Suppressor macrophage (primary cell): ENCODE results near the gene GNA14.
A peak's percentile ranks its signal among the peaks of the same experiment; 100 is the strongest.
"Not testable (repeated sequence)": the region's sequence is repeated elsewhere in the genome, so short reads cannot be mapped to it uniquely, and the experiment has no call there.

ENCODE experiments used
- DNase-seq, 4 experiments: peaks; one replicate each; pipeline ENCODE4 v3.0.0-alpha.2; 2020 to 2022
- total RNA-seq, 17 experiments: gene quantifications; one replicate each; lab custom pipeline; 2026; ENCODE audit warnings: mixed read lengths in 6 of 17, inconsistent platforms in 3 of 17; lab: John Stamatoyannopoulos, UW

The GNA14 gene
- 0 to 1.5 (median 0) reads per million in 17 experiments for total RNA-seq

GRCh38 chr9:77648234-77649108 lies at the start of gene GNA14:
TSS of gene GNA14 (minus strand) at chr9:77648322. CDS start at chr9:77647793, 529 bp downstream.
- peak; percentile 4 to 39 (median 24) for DNase-seq

GRCh38 chr9:77697238-77697984 lies 49.3 kb upstream of the GNA14 start:
- DNase-seq, result no peak

GRCh38 chr9:77690723-77691122 lies 42.6 kb upstream of the GNA14 start:
- not testable (repeated sequence) for DNase-seq

GRCh38 chr9:77690119-77690518 lies 42.0 kb upstream of the GNA14 start:
- peak in 2 of 4 experiments; percentile 11 to 22 for DNase-seq

- not testable (repeated sequence) for DNase-seq
Observed at GRCh38 chr9:77687737-77688136, 39.6 kb upstream of the GNA14 start.

- DNase-seq, result peak in 3 of 4 experiments; percentile 9 to 26 (median 23)
Observed at GRCh38 chr9:77680581-77680980, 32.5 kb upstream of the GNA14 start.

GRCh38 chr9:77679661-77680368 lies 31.7 kb upstream of the GNA14 start:
- no peak for DNase-seq

GRCh38 chr9:77679088-77679487 lies 31.0 kb upstream of the GNA14 start:
- DNase-seq, result peak; percentile 63 to 85 (median 72)

- DNase-seq, result no peak
Observed at GRCh38 chr9:77677957-77678535, 29.9 kb upstream of the GNA14 start.

GRCh38 chr9:77677397-77677796 lies 29.3 kb upstream of the GNA14 start:
- no peak for DNase-seq

- DNase-seq, result peak in 1 of 4 experiments; percentile 23
Observed at GRCh38 chr9:77673941-77674791, 26.0 kb upstream of the GNA14 start.

- DNase-seq, result no peak
Observed at GRCh38 chr9:77672183-77672582, 24.1 kb upstream of the GNA14 start.

GRCh38 chr9:77667151-77667550 lies 19.0 kb upstream of the GNA14 start:
- DNase-seq, result no peak

GRCh38 chr9:77663754-77664153 lies 15.6 kb upstream of the GNA14 start:
- no peak for DNase-seq

GRCh38 chr9:77661566-77662085 lies 13.5 kb upstream of the GNA14 start:
- DNase-seq, result no peak

GRCh38 chr9:77659926-77660325 lies 11.8 kb upstream of the GNA14 start:
- no peak for DNase-seq

GRCh38 chr9:77651203-77651602 lies 3.1 kb upstream of the GNA14 start:
- no peak for DNase-seq

- peak; percentile 5 to 54 (median 38) for DNase-seq
Observed at GRCh38 chr9:77649109-77649812, 1.1 kb upstream of the GNA14 start.

GRCh38 chr9:77647267-77648233 lies 572 bp downstream of the GNA14 start:
- peak in 3 of 4 experiments; percentile 5 to 26 (median 16) for DNase-seq
